ENCODE measurements around the gene FADS6. TPM values are rescaled to one million over a fixed set of nuclear protein-coding genes. Genes with fewer than 3 reads are reported as not detected.

The FADS6 gene
- total and polyA plus RNA-seq, 2 experiments from 2014 or later = 0.42 to 0.73 TPM

DNA sequence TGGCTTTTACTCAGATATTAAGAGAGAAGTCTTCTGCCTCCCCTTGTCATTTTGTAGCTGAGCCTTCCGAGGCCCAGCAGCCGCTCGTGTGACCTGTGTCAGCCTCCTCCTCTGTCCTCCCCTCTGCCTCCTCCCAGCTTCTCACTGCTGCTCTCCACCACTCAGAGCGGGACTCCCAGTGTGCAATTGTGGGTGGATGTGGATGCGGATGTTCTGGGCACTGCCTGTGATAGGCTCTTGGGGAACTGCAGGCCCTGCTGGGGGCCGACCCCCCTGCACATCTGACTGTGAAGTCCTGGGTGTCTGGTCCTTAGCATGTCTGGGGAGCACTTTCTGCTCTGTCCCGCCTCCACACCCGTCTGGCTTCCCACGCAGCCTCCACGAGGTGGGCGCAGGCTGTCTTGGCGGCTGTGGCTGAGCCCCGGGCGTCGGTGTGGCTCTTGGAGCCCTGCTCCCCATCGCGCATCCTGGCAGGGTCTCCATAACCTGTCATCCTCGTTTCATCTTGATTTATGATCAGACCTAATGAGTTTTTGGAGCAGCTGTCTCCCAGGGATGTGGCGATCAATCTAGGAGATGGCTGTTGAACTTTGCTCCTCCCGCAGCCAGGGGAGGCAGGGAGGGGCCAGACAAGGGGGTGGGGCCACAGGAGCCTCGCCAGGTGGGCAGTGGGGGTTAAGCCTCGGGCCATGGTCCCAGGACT, 61.8 kb downstream of the FADS6 start:
- peaks cover 3% of the 10 kb centered on the region; the same call in 1 of the 3 replicates for H3K4me1 Mint-ChIP-seq
- Histone ChIP-seq H2AFZ (no peak overlapping the region), H3K27ac (ENCODE audit: low read depth) (no peak overlapping the region)

DNA sequence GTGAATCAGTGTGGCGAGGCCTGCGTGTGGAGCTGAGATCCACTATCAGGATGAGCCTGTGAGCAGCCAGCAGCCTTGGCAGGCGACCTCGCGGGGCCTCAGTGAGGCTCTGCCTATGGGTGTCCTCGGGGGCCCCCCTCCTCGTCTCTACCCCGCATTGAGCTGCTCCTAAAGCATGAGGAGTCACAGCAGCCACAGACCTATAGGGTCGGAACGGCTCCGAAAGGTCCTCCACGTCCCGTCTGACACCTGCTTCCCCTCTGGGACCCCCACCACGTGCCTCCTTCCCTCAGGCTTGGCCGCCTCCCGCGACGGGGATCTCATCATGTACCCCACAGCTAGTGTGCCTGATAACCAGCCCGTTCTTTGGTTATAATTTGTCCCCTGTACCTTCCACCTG, 62.6 kb downstream of the FADS6 start:
- DNase-seq (ENCODE audit: low spot score) = no peak
- no peaks in the 10 kb centered on the region for H3K79me2 ChIP-seq (replicated peaks; ENCODE audit: insufficient read depth)
- no peaks in the 10 kb centered on the region for H3K27me3 ChIP-seq (ENCODE audit: insufficient read depth)
- Mint-ChIP-seq H3K27me3 (ENCODE audit: insufficient read depth, low read depth, poor library complexity) (peaks cover 15% of the 10 kb centered on the region), H3K36me3 (ENCODE audit: low read depth) (no peaks in the 10 kb centered on the region), H3K4me1 (peaks cover 3% of the 10 kb centered on the region; the same call in 1 of the 3 replicates), H3K4me3 (no peak overlapping the region; the same call in 2 of the 3 replicates), H3K9me3 (no peaks in the 10 kb centered on the region), H3K27ac (no peak overlapping the region)
- no peak for ATAC-seq
- H3K9me2 ChIP-seq (ENCODE audit: insufficient read depth) = no peaks in the 10 kb centered on the region
- H3K4me2 ChIP-seq = no peak overlapping the region
- no peaks in the 10 kb centered on the region for H3F3A ChIP-seq (replicated peaks; ENCODE audit: low read depth)
- no peak overlapping the region for H2AFZ ChIP-seq
- H3K27ac ChIP-seq (ENCODE audit: low read depth) = no peak overlapping the region
- H3K36me3 ChIP-seq (ENCODE audit: insufficient read depth) = no peaks in the 10 kb centered on the region
- no peaks in the 10 kb centered on the region for H3K4me1 ChIP-seq (ENCODE audit: insufficient read depth)
- peaks cover 9% of the 10 kb centered on the region; the same call in 1 of the 2 replicates for H4K20me1 ChIP-seq (replicated peaks; ENCODE audit: insufficient read depth)
- no peak overlapping the region for H3K4me3 ChIP-seq
- TF ChIP-seq ZNF114 (CRISPR knock-in tag; IDR thresholded peaks at IDR 0.05) (no peak), JUNB (IDR thresholded peaks at IDR 0.05; ENCODE audit: unreplicated experiment) (no peak), POLR2AphosphoS5 (IDR thresholded peaks at IDR 0.05; ENCODE audit: low read depth) (no peak), ZNF331 (CRISPR knock-in tag; IDR thresholded peaks at IDR 0.05; ENCODE audit: low read depth) (no peak), STAT1 (IDR thresholded peaks at IDR 0.05; ENCODE audit: unreplicated experiment) (no peak), EZH2phosphoT487 (IDR thresholded peaks at IDR 0.05; ENCODE audit: unreplicated experiment) (no peak)
- TF ChIP-seq, protein P1, sequence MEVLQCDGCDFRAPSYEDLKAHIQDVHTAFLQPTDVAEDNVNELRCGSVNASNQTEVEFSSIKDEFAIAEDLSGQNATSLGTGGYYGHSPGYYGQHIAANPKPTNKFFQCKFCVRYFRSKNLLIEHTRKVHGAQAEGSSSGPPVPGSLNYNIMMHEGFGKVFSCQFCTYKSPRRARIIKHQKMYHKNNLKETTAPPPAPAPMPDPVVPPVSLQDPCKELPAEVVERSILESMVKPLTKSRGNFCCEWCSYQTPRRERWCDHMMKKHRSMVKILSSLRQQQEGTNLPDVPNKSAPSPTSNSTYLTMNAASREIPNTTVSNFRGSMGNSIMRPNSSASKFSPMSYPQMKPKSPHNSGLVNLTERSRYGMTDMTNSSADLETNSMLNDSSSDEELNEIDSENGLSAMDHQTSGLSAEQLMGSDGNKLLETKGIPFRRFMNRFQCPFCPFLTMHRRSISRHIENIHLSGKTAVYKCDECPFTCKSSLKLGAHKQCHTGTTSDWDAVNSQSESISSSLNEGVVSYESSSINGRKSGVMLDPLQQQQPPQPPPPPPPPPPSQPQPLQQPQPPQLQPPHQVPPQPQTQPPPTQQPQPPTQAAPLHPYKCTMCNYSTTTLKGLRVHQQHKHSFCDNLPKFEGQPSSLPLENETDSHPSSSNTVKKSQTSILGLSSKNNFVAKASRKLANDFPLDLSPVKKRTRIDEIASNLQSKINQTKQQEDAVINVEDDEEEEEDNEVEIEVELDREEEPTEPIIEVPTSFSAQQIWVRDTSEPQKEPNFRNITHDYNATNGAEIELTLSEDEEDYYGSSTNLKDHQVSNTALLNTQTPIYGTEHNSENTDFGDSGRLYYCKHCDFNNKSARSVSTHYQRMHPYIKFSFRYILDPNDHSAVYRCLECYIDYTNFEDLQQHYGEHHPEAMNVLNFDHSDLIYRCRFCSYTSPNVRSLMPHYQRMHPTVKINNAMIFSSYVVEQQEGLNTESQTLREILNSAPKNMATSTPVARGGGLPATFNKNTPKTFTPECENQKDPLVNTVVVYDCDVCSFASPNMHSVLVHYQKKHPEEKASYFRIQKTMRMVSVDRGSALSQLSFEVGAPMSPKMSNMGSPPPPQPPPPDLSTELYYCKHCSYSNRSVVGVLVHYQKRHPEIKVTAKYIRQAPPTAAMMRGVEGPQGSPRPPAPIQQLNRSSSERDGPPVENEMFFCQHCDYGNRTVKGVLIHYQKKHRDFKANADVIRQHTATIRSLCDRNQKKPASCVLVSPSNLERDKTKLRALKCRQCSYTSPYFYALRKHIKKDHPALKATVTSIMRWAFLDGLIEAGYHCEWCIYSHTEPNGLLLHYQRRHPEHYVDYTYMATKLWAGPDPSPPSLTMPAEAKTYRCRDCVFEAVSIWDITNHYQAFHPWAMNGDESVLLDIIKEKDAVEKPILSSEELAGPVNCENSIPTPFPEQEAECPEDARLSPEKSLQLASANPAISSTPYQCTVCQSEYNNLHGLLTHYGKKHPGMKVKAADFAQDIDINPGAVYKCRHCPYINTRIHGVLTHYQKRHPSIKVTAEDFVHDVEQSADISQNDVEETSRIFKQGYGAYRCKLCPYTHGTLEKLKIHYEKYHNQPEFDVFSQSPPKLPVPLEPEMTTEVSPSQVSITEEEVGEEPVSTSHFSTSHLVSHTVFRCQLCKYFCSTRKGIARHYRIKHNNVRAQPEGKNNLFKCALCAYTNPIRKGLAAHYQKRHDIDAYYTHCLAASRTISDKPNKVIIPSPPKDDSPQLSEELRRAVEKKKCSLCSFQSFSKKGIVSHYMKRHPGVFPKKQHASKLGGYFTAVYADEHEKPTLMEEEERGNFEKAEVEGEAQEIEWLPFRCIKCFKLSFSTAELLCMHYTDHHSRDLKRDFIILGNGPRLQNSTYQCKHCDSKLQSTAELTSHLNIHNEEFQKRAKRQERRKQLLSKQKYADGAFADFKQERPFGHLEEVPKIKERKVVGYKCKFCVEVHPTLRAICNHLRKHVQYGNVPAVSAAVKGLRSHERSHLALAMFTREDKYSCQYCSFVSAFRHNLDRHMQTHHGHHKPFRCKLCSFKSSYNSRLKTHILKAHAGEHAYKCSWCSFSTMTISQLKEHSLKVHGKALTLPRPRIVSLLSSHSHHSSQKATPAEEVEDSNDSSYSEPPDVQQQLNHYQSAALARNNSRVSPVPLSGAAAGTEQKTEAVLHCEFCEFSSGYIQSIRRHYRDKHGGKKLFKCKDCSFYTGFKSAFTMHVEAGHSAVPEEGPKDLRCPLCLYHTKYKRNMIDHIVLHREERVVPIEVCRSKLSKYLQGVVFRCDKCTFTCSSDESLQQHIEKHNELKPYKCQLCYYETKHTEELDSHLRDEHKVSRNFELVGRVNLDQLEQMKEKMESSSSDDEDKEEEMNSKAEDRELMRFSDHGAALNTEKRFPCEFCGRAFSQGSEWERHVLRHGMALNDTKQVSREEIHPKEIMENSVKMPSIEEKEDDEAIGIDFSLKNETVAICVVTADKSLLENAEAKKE (CRISPR knock-in tag; IDR thresholded peaks at IDR 0.05) = no peak
- TF ChIP-seq, protein P2, sequence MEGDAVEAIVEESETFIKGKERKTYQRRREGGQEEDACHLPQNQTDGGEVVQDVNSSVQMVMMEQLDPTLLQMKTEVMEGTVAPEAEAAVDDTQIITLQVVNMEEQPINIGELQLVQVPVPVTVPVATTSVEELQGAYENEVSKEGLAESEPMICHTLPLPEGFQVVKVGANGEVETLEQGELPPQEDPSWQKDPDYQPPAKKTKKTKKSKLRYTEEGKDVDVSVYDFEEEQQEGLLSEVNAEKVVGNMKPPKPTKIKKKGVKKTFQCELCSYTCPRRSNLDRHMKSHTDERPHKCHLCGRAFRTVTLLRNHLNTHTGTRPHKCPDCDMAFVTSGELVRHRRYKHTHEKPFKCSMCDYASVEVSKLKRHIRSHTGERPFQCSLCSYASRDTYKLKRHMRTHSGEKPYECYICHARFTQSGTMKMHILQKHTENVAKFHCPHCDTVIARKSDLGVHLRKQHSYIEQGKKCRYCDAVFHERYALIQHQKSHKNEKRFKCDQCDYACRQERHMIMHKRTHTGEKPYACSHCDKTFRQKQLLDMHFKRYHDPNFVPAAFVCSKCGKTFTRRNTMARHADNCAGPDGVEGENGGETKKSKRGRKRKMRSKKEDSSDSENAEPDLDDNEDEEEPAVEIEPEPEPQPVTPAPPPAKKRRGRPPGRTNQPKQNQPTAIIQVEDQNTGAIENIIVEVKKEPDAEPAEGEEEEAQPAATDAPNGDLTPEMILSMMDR (conservative IDR thresholded peaks at IDR 0.05; ENCODE audit: low read depth in 2 of 2) = no peak
- TF ChIP-seq, protein P3, sequence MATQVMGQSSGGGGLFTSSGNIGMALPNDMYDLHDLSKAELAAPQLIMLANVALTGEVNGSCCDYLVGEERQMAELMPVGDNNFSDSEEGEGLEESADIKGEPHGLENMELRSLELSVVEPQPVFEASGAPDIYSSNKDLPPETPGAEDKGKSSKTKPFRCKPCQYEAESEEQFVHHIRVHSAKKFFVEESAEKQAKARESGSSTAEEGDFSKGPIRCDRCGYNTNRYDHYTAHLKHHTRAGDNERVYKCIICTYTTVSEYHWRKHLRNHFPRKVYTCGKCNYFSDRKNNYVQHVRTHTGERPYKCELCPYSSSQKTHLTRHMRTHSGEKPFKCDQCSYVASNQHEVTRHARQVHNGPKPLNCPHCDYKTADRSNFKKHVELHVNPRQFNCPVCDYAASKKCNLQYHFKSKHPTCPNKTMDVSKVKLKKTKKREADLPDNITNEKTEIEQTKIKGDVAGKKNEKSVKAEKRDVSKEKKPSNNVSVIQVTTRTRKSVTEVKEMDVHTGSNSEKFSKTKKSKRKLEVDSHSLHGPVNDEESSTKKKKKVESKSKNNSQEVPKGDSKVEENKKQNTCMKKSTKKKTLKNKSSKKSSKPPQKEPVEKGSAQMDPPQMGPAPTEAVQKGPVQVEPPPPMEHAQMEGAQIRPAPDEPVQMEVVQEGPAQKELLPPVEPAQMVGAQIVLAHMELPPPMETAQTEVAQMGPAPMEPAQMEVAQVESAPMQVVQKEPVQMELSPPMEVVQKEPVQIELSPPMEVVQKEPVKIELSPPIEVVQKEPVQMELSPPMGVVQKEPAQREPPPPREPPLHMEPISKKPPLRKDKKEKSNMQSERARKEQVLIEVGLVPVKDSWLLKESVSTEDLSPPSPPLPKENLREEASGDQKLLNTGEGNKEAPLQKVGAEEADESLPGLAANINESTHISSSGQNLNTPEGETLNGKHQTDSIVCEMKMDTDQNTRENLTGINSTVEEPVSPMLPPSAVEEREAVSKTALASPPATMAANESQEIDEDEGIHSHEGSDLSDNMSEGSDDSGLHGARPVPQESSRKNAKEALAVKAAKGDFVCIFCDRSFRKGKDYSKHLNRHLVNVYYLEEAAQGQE (IDR thresholded peaks at IDR 0.05; ENCODE audit: unreplicated experiment) = no peak

More for the DNA sequence above, 61.8 kb downstream of the FADS6 start:
- Mint-ChIP-seq H3K4me3 (no peak overlapping the region), H3K27ac (no peak overlapping the region), H3K9me3 (no peaks in the 10 kb centered on the region), H3K36me3 (ENCODE audit: low read depth) (no peaks in the 10 kb centered on the region), H3K27me3 (ENCODE audit: insufficient read depth, low read depth, poor library complexity) (peaks cover 15% of the 10 kb centered on the region)
- no peaks in the 10 kb centered on the region for H3K9me2 ChIP-seq (ENCODE audit: insufficient read depth)
- H3K36me3 ChIP-seq (ENCODE audit: insufficient read depth) = no peaks in the 10 kb centered on the region
- peak; percentile 44 for ATAC-seq
- no peaks in the 10 kb centered on the region for H3K79me2 ChIP-seq (replicated peaks; ENCODE audit: insufficient read depth)
- no peaks in the 10 kb centered on the region for H3K4me1 ChIP-seq (ENCODE audit: insufficient read depth)
- no peaks in the 10 kb centered on the region for H3F3A ChIP-seq (replicated peaks; ENCODE audit: low read depth)
- no peak for TF ChIP-seq POLR2AphosphoS5 (IDR thresholded peaks at IDR 0.05; ENCODE audit: low read depth)
- no peak overlapping the region for H3K4me2 ChIP-seq
- H3K4me3 ChIP-seq = no peak overlapping the region
- DNase-seq (ENCODE audit: low spot score) = no peak
- H4K20me1 ChIP-seq (replicated peaks; ENCODE audit: insufficient read depth) = peaks cover 9% of the 10 kb centered on the region; the same call in 1 of the 2 replicates
- H3K27me3 ChIP-seq (ENCODE audit: insufficient read depth) = no peaks in the 10 kb centered on the region

Measured in GM23338 (cell line).